ENCODE data around the gene SHB.

- TF ChIP-seq MAX (IDR thresholded peaks at IDR 0.05), result no peak
- TF ChIP-seq GABPA (IDR thresholded peaks at IDR 0.05; ENCODE audit: borderline replicate concordance, insufficient read depth, low read length), result no peak
- TF ChIP-seq POLR2A (IDR thresholded peaks at IDR 0.05; ENCODE audit: control extremely low read depth in 1 of 2, low read depth in 2 of 2, low read length in 2 of 2), result no peak
- TF ChIP-seq CBX5 (IDR thresholded peaks at IDR 0.05; ENCODE audit: low read depth, low read length), result no peak
- no peak for TF ChIP-seq CTCF (IDR thresholded peaks at IDR 0.05; ENCODE audit: control extremely low read depth in 1 of 3, insufficient read depth in 1 of 3, low read depth in 1 of 3, low read length in 3 of 3)
- no peak for TF ChIP-seq HDAC6 (IDR thresholded peaks at IDR 0.05; ENCODE audit: low read depth, low read length)
Observed at GRCh38 chr9:37974506-37975173, 94.4 kb downstream of the SHB start.
